Ishikawa (cell line): ENCODE measurements around the gene WDFY1.

Experiments used
- CEBPB ChIP-seq: IDR thresholded peaks from 2 replicates; pipeline ENCODE4 v1.6.1; 2012
- CREB1 ChIP-seq: IDR thresholded peaks from 2 replicates; pipeline ENCODE4 v1.6.1; 2012; ENCODE audit warnings: low read depth
- EGR1 ChIP-seq: IDR thresholded peaks from 2 replicates; pipeline ENCODE4 v1.6.1; 2012
- EP300 ChIP-seq: IDR thresholded peaks from 2 replicates; pipeline ENCODE4 v1.6.1; 2012; ENCODE audit warnings: borderline replicate concordance
- FOXM1 ChIP-seq: IDR thresholded peaks from 2 replicates; pipeline ENCODE4 v1.6.1; 2012; ENCODE audit warnings: low read depth, borderline replicate concordance
- NFIC ChIP-seq: IDR thresholded peaks from 2 replicates; pipeline ENCODE4 v1.6.1; 2012
- RAD21 ChIP-seq: IDR thresholded peaks from 2 replicates; pipeline ENCODE4 v1.6.1; 2012; ENCODE audit warnings: low read depth
- TAF1 ChIP-seq: IDR thresholded peaks from 2 replicates; pipeline ENCODE4 v1.6.1; 2012; ENCODE audit warnings: low read depth, mild to moderate bottlenecking
- TCF12 ChIP-seq: IDR thresholded peaks from 2 replicates; pipeline ENCODE4 v1.6.1; 2012; ENCODE audit warnings: low read depth
- TEAD4 ChIP-seq: IDR thresholded peaks from 2 replicates; pipeline ENCODE4 v1.6.1; 2012
- USF1 ChIP-seq: IDR thresholded peaks from 2 replicates; pipeline ENCODE4 v1.6.1; 2012
- YY1 ChIP-seq: IDR thresholded peaks from 2 replicates; pipeline ENCODE4 v1.6.1; 2012; ENCODE audit warnings: low read depth
- ZBTB7A ChIP-seq: IDR thresholded peaks from 2 replicates; pipeline ENCODE4 v1.6.1; 2012; ENCODE audit warnings: low read depth
- TF ChIP-seq, protein P1 (sequence below): IDR thresholded peaks from 2 replicates; pipeline ENCODE4 v1.6.1; 2012; ENCODE audit warnings: low read depth, mild to moderate bottlenecking
- TF ChIP-seq, protein P2 (sequence below): IDR thresholded peaks from 2 replicates; pipeline ENCODE4 v1.6.1; 2012

WDFY1 gene

DNA sequence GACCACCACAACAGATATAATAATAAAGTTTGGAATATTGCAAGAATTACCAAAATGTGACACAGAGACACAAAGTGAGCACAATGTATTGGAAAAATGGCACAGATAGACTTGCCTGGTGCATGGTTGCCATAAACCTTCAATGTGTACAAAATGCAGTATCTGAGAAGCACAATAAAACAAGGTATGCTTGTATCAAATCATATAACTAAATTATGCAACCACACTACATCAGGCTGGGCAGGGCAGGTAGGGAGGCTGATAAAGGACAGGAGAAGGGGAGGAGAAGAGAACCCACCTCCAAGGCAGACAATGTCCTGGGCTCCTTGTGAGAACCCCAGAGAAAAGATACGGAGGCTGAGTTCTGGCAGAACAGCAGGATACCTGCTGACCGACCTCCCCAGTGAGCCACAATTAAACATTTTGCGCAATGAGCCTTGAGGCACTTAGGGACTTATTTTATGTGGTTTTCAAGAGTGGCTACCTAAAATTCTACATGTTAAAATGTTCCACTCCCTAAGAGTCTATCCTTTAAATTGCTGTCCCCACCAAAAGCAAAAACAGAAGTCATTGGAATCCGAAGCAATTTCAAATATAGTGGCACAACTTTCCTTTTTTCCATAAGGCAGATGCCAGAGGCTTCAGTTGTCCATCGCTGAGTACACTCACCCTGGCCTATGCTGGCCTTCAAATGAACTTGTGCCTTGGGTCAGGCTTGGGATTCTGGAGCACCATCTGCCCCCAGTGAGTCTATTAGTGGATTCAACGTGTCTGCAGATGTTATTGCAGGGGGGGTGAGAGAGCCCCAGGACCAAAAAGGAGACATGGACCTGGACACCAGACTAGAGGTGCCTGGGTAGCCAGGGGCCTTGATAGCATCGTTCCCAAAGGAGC, 16.8 kb downstream of the WDFY1 start:
- TF ChIP-seq YY1 = no peak
- no peak for TF ChIP-seq TEAD4
- TF ChIP-seq CEBPB = 0 out of 2 replicates have a peak, but pooled peaks have one; percentile 11
- TF ChIP-seq USF1 = no peak

GRCh38 chr2:223925106-223925505, 20.0 kb downstream of the WDFY1 start:
- TF ChIP-seq TEAD4 (no peak), CREB1 (no peak)

DNA sequence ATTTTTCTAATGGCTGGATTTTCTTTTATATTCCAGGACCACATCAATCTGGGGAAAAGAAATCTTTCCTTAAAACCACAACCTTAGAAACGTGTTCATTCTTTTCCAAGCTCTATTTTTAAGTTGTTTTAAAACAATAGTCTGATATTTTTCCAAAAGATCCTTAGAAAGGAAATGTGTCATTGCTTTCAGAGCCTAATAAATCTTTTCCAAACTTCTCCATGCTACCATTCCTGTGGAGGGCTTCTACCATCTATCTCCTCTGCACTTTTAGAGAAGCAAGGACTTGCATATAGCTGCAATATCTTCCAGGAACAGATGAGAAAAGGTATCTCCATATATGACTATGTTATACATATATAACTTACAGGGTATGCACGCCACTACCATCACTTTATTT, 21.2 kb downstream of the WDFY1 start:
- TF ChIP-seq CREB1 = no peak
- no peak for TF ChIP-seq RAD21
- no peak for TF ChIP-seq EGR1
- no peak for TF ChIP-seq TEAD4

GRCh38 chr2:223922308-223922707, 22.8 kb downstream of the WDFY1 start:
- TF ChIP-seq USF1 (no peak), YY1 (no peak), NFIC (no peak), EGR1 (no peak), TEAD4 (no peak), EP300 (no peak), FOXM1 (no peak), ZBTB7A (no peak), CEBPB (no peak), TCF12 (no peak), RAD21 (no peak), CREB1 (no peak), TAF1 (no peak)
- TF ChIP-seq, protein P1, sequence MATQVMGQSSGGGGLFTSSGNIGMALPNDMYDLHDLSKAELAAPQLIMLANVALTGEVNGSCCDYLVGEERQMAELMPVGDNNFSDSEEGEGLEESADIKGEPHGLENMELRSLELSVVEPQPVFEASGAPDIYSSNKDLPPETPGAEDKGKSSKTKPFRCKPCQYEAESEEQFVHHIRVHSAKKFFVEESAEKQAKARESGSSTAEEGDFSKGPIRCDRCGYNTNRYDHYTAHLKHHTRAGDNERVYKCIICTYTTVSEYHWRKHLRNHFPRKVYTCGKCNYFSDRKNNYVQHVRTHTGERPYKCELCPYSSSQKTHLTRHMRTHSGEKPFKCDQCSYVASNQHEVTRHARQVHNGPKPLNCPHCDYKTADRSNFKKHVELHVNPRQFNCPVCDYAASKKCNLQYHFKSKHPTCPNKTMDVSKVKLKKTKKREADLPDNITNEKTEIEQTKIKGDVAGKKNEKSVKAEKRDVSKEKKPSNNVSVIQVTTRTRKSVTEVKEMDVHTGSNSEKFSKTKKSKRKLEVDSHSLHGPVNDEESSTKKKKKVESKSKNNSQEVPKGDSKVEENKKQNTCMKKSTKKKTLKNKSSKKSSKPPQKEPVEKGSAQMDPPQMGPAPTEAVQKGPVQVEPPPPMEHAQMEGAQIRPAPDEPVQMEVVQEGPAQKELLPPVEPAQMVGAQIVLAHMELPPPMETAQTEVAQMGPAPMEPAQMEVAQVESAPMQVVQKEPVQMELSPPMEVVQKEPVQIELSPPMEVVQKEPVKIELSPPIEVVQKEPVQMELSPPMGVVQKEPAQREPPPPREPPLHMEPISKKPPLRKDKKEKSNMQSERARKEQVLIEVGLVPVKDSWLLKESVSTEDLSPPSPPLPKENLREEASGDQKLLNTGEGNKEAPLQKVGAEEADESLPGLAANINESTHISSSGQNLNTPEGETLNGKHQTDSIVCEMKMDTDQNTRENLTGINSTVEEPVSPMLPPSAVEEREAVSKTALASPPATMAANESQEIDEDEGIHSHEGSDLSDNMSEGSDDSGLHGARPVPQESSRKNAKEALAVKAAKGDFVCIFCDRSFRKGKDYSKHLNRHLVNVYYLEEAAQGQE = no peak
- TF ChIP-seq, protein P2, sequence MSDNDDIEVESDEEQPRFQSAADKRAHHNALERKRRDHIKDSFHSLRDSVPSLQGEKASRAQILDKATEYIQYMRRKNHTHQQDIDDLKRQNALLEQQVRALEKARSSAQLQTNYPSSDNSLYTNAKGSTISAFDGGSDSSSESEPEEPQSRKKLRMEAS = no peak

- no peak for TF ChIP-seq YY1
- TF ChIP-seq ZBTB7A = no peak
- no peak for TF ChIP-seq FOXM1
- no peak for TF ChIP-seq NFIC
- no peak for TF ChIP-seq EP300
- TF ChIP-seq EGR1 = no peak
- no peak for TF ChIP-seq RAD21
- TF ChIP-seq USF1 = no peak
- TF ChIP-seq, protein P1 = no peak
- no peak for TF ChIP-seq TAF1
- TF ChIP-seq CREB1 = no peak
- TF ChIP-seq CEBPB = no peak
Measured at GRCh38 chr2:223921204-223921603, 23.9 kb downstream of the WDFY1 start.

DNA sequence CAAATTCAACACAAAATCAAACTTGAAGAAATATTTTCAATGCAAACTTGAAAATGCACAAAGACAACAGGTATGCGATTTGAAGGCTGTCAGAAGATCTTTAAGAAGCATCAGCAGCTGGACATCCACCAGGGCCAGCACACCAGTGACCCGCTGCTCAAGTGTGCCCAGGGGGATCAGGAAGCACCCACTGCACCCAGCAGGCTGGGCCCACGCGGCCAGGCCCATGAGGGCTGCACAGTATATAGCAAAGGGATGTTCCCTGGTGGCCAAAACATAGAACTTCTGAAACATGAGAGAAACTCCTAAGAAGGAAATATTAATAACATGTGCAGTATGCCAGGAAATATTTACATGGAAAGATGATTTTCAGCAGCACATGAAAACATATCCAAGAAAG, 25.0 kb downstream of the WDFY1 start:
- no peak for TF ChIP-seq NFIC

DNA sequence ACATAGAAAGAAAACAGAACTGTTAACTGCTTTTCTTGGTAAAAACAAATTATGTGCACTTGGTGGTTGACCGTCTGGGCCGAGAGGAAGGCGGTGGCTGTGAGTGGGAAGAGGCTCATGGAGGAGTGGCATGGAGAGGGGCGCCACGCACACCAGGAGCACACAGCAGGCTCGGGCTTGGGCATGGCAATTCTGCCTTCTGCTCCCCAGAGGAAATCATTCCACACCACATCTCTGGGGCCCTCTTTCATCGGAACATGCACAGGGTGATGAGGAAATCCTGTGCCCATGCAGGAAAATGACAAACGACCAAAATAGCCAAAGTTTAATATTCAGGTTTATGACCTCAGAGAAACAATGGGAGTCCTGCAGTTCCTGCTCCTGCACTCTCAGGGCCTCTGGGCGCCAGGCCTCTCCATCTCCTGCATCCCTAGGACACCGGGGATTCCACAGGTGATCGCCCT, 26.4 kb downstream of the WDFY1 start:
- no peak for TF ChIP-seq TCF12
- TF ChIP-seq RAD21 = no peak
- TF ChIP-seq, protein P1 = no peak
- TF ChIP-seq CEBPB = no peak
- TF ChIP-seq USF1 = no peak
- TF ChIP-seq NFIC = no peak
- TF ChIP-seq ZBTB7A = no peak
- TF ChIP-seq YY1 = no peak
- TF ChIP-seq FOXM1 = no peak
- no peak for TF ChIP-seq TEAD4
- TF ChIP-seq TAF1 = no peak
- TF ChIP-seq, protein P2 = no peak
- TF ChIP-seq EP300 = no peak
- no peak for TF ChIP-seq EGR1
- TF ChIP-seq CREB1 = no peak
